OCI-LY3 (cell line): ENCODE results near the gene SPATC1L.
"Not testable (repeated sequence)": the region's sequence is repeated elsewhere in the genome, so short reads cannot be mapped to it uniquely, and the experiment has no call there.

Experiments used
- H2AFZ ChIP-seq: fragments of 200-600, 300-600 bp; shearing (Covaris generic); 2 replicates; pipeline ENCODE4 v1.6.0; 2014; ENCODE audit warnings: antibody characterized with exemption, low read depth, low read length
- H3K27ac ChIP-seq: fragments of 200-600, 300-600 bp; sonication (generic); 2 replicates; pipeline ENCODE4 v1.5.1; 2014; ENCODE audit warnings: mild to moderate bottlenecking, low read length, moderate library complexity, mixed read lengths
- H3K27me3 ChIP-seq: fragments of 200-600, 300-600 bp; sonication (generic); 2 replicates; pipeline ENCODE4 v1.6.1; 2014; ENCODE audit warnings: low read depth, low read length, mixed read lengths
- H3K36me3 ChIP-seq: fragments of 200-600, 300-600 bp; sonication (generic); replicated peaks from 2 replicates; pipeline ENCODE3; 2014; ENCODE audit warnings: low read depth, low read length, mixed read lengths
- H3K4me1 ChIP-seq: fragments of 300-600, 200-600 bp; sonication (generic); 2 replicates; pipeline ENCODE4 v1.6.1; 2014; ENCODE audit warnings: low read length, mixed read lengths
- H3K4me2 ChIP-seq: fragments of 200-600, 300-600 bp; sonication (generic); 2 replicates; pipeline ENCODE4 v1.6.1; 2014; ENCODE audit warnings: low read length, mixed read lengths
- H3K4me3 ChIP-seq: fragments of 300-600, 200-600 bp; sonication (generic); 2 replicates; pipeline ENCODE4 v1.5.1; 2014; ENCODE audit warnings: antibody characterized with exemption, mild to moderate bottlenecking, low read length, moderate library complexity
- H3K79me2 ChIP-seq: fragments of 300-600, 200-600 bp; shearing (Covaris generic); 2 replicates; pipeline ENCODE4 v1.6.1; 2014; ENCODE audit warnings: mild to moderate bottlenecking, low read length, mixed read lengths
- H3K9ac ChIP-seq: fragments of 300-600, 200-600 bp; shearing (Covaris generic); 2 replicates; pipeline ENCODE4 v1.6.0; 2014; ENCODE audit warnings: mild to moderate bottlenecking, low read length, moderate library complexity
- H3K9me3 ChIP-seq: fragments of 200-600, 300-600 bp; shearing (Covaris generic); 2 replicates; pipeline ENCODE4 v1.6.1; 2014; ENCODE audit warnings: low read length, mixed read lengths; ENCODE audit not compliant: insufficient read depth
- H4K20me1 ChIP-seq: fragments of 200-600, 300-600 bp; sonication (generic); 2 replicates; pipeline ENCODE4 v1.6.1; 2016; ENCODE audit warnings: low read length, mixed read lengths; ENCODE audit not compliant: insufficient read depth
- EZH2phosphoT487 ChIP-seq: fragments of 200-600 bp; shearing (Covaris generic); IDR thresholded peaks from 2 replicates; pipeline ENCODE4 v1.6.1; 2018; ENCODE audit warnings: antibody characterized with exemption, mixed run types, low read depth
- TF ChIP-seq, protein P1 (sequence below): fragments of 200-600, 300-600 bp; sonication (generic); IDR thresholded peaks from 2 replicates; pipeline ENCODE4 v1.5.1; 2014; ENCODE audit warnings: antibody characterized with exemption, low read length, low read depth

The SPATC1L gene

DNA sequence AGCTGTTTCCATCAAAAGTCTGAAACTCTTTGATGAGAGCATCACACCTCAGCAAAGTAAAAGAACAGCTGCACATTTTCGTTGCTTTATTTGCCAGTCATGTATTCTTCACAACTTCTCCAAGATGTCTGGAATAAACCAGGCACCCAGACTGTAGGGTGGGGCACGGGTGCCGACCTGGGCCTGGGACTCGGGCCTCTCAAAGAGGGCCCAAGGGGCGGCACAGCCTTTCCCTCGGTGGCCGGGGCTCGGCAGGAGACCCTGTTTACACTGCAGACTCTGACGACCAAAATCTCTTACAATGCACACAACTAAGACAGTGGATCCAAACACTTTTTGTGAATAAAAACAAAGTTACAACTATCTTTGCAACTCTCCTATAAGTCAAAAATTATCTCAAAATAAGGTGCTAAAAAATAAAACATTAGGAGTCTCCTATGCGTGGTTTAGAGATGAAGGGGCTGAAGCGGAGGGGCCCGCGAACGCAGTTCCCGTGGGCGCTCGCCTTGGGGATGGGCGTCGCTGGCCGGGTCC is 43.6 kb upstream of the SPATC1L start:
- Histone ChIP-seq H3K27me3 (no peaks in the 10 kb centered on the region), H3K79me2 (peaks cover 82% of the 10 kb centered on the region), H3K9ac (peak overlapping the region; percentile 88), H3K27ac (peak overlapping the region; percentile 82), H2AFZ (no peak overlapping the region), H3K36me3 (peaks cover 43% of the 10 kb centered on the region), H3K4me1 (peaks cover 25% of the 10 kb centered on the region), H4K20me1 (peaks cover 22% of the 10 kb centered on the region), H3K4me2 (peak overlapping the region; percentile 95), H3K4me3 (peak overlapping the region; percentile 99), H3K9me3 (no peaks in the 10 kb centered on the region)
- no peak for TF ChIP-seq EZH2phosphoT487

DNA sequence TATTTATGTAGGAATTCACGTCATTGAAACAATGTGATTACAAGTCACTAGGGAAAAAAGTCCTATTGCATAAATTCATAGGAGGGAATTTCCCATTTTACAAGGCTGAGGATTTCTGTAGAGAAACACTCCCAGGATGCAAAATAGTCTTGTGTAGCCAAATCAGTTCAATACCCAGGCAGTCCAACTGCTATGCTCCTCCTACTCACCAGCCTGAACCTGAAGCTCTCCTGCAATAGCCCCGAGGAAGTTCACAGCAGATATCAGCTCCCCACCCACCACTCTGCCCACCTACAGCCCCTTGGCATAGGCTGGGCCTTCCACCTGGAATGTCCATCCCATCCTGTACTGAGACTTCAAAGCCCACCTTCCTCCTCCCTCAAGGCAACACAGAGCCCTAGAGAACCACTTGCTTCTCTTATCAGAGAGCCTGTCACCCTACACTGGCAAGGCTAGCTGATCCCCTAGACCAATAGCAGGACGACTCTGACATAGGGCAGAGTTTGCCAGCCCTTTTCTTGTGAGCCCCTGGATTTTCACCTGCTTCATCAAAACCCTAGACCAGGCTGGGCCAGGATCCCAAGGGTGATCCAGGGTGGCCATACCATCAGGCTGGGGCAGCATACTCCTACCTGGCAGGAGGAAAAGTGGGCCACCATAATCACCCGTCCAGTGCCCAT is 42.8 kb upstream of the SPATC1L start:
- Histone ChIP-seq H3K9ac (peak overlapping the region; percentile 88), H3K9me3 (no peaks in the 10 kb centered on the region), H3K4me3 (peak overlapping the region; percentile 99), H3K27ac (peak overlapping the region; percentile 82), H3K4me1 (peaks cover 25% of the 10 kb centered on the region), H3K27me3 (no peaks in the 10 kb centered on the region), H4K20me1 (peaks cover 29% of the 10 kb centered on the region), H3K4me2 (peak overlapping the region; percentile 95), H3K36me3 (peaks cover 39% of the 10 kb centered on the region), H2AFZ (no peak overlapping the region), H3K79me2 (peaks cover 87% of the 10 kb centered on the region)
- TF ChIP-seq, protein P1, sequence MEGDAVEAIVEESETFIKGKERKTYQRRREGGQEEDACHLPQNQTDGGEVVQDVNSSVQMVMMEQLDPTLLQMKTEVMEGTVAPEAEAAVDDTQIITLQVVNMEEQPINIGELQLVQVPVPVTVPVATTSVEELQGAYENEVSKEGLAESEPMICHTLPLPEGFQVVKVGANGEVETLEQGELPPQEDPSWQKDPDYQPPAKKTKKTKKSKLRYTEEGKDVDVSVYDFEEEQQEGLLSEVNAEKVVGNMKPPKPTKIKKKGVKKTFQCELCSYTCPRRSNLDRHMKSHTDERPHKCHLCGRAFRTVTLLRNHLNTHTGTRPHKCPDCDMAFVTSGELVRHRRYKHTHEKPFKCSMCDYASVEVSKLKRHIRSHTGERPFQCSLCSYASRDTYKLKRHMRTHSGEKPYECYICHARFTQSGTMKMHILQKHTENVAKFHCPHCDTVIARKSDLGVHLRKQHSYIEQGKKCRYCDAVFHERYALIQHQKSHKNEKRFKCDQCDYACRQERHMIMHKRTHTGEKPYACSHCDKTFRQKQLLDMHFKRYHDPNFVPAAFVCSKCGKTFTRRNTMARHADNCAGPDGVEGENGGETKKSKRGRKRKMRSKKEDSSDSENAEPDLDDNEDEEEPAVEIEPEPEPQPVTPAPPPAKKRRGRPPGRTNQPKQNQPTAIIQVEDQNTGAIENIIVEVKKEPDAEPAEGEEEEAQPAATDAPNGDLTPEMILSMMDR: no peak
- TF ChIP-seq EZH2phosphoT487: no peak

DNA sequence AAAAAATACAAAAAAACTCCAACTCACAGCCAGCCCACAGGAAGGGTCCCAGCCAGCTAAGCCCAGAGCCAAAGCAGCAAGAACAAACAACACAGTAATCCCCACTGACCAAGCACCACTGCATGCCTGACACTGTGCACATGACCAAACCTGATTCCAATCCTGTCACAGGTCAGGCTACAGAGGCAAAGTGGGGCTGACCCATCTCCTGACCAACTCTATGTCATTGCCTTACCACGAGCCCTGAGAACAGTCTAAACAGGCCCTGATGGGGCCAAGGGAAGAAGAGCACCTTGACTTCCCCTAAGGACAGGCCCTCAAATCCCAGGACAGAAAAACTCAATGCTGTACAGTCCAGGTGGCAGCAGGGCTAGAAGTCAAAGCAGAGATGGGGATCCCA is 41.9 kb upstream of the SPATC1L start:
- H3K36me3 ChIP-seq: peaks cover 37% of the 10 kb centered on the region
- no peaks in the 10 kb centered on the region for H3K27me3 ChIP-seq
- peak overlapping the region; percentile 36; the same call in 1 of the 2 replicates for H3K9ac ChIP-seq
- H3K79me2 ChIP-seq: peaks cover 91% of the 10 kb centered on the region
- H4K20me1 ChIP-seq: peaks cover 29% of the 10 kb centered on the region
- H3K4me2 ChIP-seq: peak overlapping the region; percentile 95
- H3K9me3 ChIP-seq: no peaks in the 10 kb centered on the region
- peak overlapping the region; percentile 99 for H3K4me3 ChIP-seq
- peak overlapping the region; percentile 82 for H3K27ac ChIP-seq
- H2AFZ ChIP-seq: no peak overlapping the region
- TF ChIP-seq, protein P1: no peak
- no peak for TF ChIP-seq EZH2phosphoT487
- peaks cover 25% of the 10 kb centered on the region for H3K4me1 ChIP-seq

DNA sequence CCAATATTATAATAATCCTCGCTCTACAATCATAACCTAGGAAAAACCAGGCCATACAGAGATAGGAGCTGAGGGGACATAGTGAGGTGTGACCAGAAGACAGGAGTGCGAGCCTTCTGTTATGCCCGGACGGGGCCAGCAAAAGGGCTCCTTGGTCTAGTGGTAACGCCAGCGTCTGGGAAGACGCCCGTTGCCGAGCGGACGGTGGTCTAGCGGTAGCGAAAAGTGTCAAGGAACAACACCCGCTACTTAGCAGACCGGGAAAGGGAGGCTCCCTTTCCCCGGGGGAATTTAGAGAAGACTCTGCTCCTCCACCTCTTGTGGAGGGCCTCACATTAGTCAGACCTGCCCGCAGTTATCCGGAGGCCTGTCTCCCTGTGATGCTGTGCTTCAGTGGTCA is 39.4 kb upstream of the SPATC1L start:
- H3K27ac ChIP-seq, H3K9me3 ChIP-seq, H3K27me3 ChIP-seq, H3K4me3 ChIP-seq, H3K4me2 ChIP-seq, H3K9ac ChIP-seq, H2AFZ ChIP-seq: not testable (repeated sequence)
- Histone ChIP-seq H3K36me3 (peaks cover 34% of the 10 kb centered on the region), H3K4me1 (peaks cover 15% of the 10 kb centered on the region), H3K79me2 (peaks cover 92% of the 10 kb centered on the region), H4K20me1 (peaks cover 38% of the 10 kb centered on the region)

DNA sequence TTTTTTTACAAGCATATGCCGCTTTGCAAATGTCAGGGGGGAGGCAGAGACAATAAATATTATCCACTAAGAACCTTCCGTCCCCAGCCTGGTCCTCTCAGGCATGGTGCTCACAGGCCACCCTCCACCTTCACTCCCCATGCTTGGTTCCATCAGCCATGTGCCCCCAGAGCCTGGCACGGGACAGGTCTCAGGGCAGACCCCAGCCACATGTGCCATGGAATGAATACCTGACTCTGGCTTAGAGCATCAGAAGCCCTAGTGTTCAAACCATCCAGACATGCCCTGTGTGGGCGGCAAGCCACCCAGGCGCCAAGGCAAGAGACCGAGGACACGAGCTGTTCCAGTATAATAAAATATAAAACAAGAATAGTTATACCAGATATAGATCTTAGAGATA is 39.0 kb upstream of the SPATC1L start:
- TF ChIP-seq, protein P1: no peak
- no peak for TF ChIP-seq EZH2phosphoT487
- H3K4me3 ChIP-seq: no peak overlapping the region
- H2AFZ ChIP-seq: no peak overlapping the region
- peaks cover 15% of the 10 kb centered on the region for H3K4me1 ChIP-seq
- no peak overlapping the region for H3K27ac ChIP-seq
- no peaks in the 10 kb centered on the region for H3K9me3 ChIP-seq
- H3K79me2 ChIP-seq: peaks cover 89% of the 10 kb centered on the region
- H3K27me3 ChIP-seq: no peaks in the 10 kb centered on the region
- H3K9ac ChIP-seq: no peak overlapping the region
- peaks cover 38% of the 10 kb centered on the region for H4K20me1 ChIP-seq
- H3K36me3 ChIP-seq: peaks cover 34% of the 10 kb centered on the region
- no peak overlapping the region for H3K4me2 ChIP-seq
